AG04450 (cell line): ENCODE measurements around the gene ZSCAN30. TPM values are rescaled to one million over a fixed set of nuclear protein-coding genes. Genes with fewer than 3 reads are reported as not detected.

Experiments
- CTCF ChIA-PET: fragments of 300-600, 350-600 bp; formaldehyde crosslinking; extraction: SDS; loops from one replicate; lab custom pipeline; 2022; ENCODE audit warnings: antibody characterized with exemption, inconsistent platforms; lab: Charles Lee
- POLR2A ChIA-PET: fragments of 350-600 bp; formaldehyde crosslinking; extraction: SDS; loops from one replicate; lab custom pipeline; 2021; ENCODE audit warnings: antibody characterized with exemption, inconsistent platforms; lab: Yijun Ruan, JAX
- DNase-seq: peaks from one replicate; pipeline ENCODE4 v3.0.0-alpha.2; 2011; ENCODE audit warnings: low read depth, low spot score
- H3K27ac ChIP-seq: one replicate; pipeline ENCODE4 v1.5.1; 2012; ENCODE audit warnings: low read depth, low read length, control low read depth
- H3K27me3 ChIP-seq: one replicate; pipeline ENCODE4 v1.6.0; 2012; ENCODE audit warnings: low read length; ENCODE audit not compliant: control insufficient read depth, insufficient read depth
- H3K4me3 ChIP-seq: 2 replicates; pipeline ENCODE4 v1.5.1; 2011; ENCODE audit warnings: mild to moderate bottlenecking, low read depth, low read length, control low read depth
- H3K9me3 ChIP-seq: 2 replicates; pipeline ENCODE4 v1.5.1; 2012; ENCODE audit warnings: low read length; ENCODE audit not compliant: control insufficient read depth, insufficient read depth
- CTCF ChIP-seq: IDR thresholded peaks from 2 replicates; pipeline ENCODE4 v1.5.1; 2011; ENCODE audit warnings: low read depth, low read length, control low read depth, inconsistent platforms
- polyA plus RNA-seq: library from polyadenylated mRNA; depleted of rRNA; stranded (reverse); fragments of >200 nt; gene quantifications from 2 replicates; pipeline ENCODE4 v1.2.3, GENCODE V29; 2011

ZSCAN30 gene
- polyA plus RNA-seq, 1 experiment, result 14.4 TPM

- ChIA-PET POLR2A (no interaction called here), CTCF (no interaction called here)
- no peaks in the 10 kb centered on the region for H3K27me3 ChIP-seq
- H3K4me3 ChIP-seq, result no peak overlapping the region
- DNase-seq, result no peak
- no peak for TF ChIP-seq CTCF
- no peaks in the 10 kb centered on the region for H3K9me3 ChIP-seq
- no peak overlapping the region for H3K27ac ChIP-seq
Measured at GRCh38 chr18:35322486-35323458, 32.7 kb upstream of the ZSCAN30 start.

GRCh38 chr18:35311496-35311895 lies 21.5 kb upstream of the ZSCAN30 start:
- H3K27ac ChIP-seq, result no peak overlapping the region
- peaks cover 25% of the 10 kb centered on the region for H3K9me3 ChIP-seq
- H3K27me3 ChIP-seq, result no peaks in the 10 kb centered on the region
- DNase-seq, result no peak
- no peak for TF ChIP-seq CTCF
- ChIA-PET POLR2A (no interaction called here), CTCF (no interaction called here)
- H3K4me3 ChIP-seq, result no peak overlapping the region

GRCh38 chr18:35306588-35307250 lies 16.7 kb upstream of the ZSCAN30 start:
- POLR2A ChIA-PET, result interaction anchor here (1.1 kb wide), 1 partner anchor 17 kb away, joined by 3 read pairs; the partner anchor contains the start of gene ZSCAN30
- Histone ChIP-seq H3K9me3 (peaks cover 36% of the 10 kb centered on the region), H3K27ac (no peak overlapping the region), H3K27me3 (no peaks in the 10 kb centered on the region), H3K4me3 (no peak overlapping the region)
- DNase-seq, result no peak
- TF ChIP-seq CTCF, result no peak
- CTCF ChIA-PET, result no interaction called here

GRCh38 chr18:35303610-35304009 lies 13.6 kb upstream of the ZSCAN30 start:
- CTCF ChIA-PET, result no interaction called here
- TF ChIP-seq CTCF, result no peak

GRCh38 chr18:35296060-35296459 lies 6.0 kb upstream of the ZSCAN30 start:
- peaks cover 13% of the 10 kb centered on the region for H3K9me3 ChIP-seq
- H3K4me3 ChIP-seq, result no peak overlapping the region
- ChIA-PET CTCF (interaction anchor here (0.6 kb wide), 1 partner anchor 46 kb away, joined by 3 read pairs; no protein-coding TSS in a partner anchor), POLR2A (no interaction called here)
- H3K27ac ChIP-seq, result no peak overlapping the region
- H3K27me3 ChIP-seq, result no peaks in the 10 kb centered on the region
- no peak for TF ChIP-seq CTCF
- DNase-seq, result no peak

More at GRCh38 chr18:35303610-35304009, 13.6 kb upstream of the ZSCAN30 start:
- Histone ChIP-seq H3K27me3 (no peaks in the 10 kb centered on the region), H3K4me3 (no peak overlapping the region), H3K27ac (no peak overlapping the region), H3K9me3 (peaks cover 42% of the 10 kb centered on the region)
- POLR2A ChIA-PET, result no interaction called here
- DNase-seq, result no peak
